ENCODE data around the gene PRMT7.

The PRMT7 gene

DNA sequence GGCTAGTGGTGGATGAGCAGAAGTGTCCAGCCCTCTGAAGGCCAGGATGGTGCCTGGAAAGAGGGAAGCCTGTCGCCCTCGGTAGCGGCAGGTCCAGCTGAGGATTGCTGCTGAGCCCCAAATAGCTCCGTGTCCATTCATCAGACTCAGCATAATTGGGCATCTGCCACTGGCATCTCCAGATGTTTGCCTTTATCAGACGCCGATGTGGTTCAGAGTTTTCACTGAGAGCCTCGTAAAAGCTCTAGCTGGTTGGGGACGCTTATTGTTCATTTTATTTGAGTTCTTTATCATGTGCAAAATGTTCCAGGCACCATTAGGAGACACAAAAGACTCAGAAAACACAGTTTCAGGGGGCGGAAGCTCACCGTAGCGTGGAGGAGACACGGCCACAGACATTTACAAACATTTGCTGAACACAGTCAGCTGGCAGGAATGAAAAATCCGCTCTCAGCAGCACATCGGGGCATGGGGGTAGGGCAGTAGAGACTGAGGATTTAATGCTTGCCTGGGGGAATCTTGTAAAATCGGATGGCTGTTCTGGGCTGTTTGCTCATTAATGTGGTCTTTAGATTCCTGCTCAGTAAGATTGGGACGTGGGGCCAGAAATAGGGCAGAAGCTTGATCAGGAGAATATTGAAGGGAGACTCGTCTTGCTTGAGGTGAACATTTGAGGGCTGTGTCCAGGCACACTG lies 95.8 kb downstream of the PRMT7 start:
- TF ChIP-seq, protein P1, sequence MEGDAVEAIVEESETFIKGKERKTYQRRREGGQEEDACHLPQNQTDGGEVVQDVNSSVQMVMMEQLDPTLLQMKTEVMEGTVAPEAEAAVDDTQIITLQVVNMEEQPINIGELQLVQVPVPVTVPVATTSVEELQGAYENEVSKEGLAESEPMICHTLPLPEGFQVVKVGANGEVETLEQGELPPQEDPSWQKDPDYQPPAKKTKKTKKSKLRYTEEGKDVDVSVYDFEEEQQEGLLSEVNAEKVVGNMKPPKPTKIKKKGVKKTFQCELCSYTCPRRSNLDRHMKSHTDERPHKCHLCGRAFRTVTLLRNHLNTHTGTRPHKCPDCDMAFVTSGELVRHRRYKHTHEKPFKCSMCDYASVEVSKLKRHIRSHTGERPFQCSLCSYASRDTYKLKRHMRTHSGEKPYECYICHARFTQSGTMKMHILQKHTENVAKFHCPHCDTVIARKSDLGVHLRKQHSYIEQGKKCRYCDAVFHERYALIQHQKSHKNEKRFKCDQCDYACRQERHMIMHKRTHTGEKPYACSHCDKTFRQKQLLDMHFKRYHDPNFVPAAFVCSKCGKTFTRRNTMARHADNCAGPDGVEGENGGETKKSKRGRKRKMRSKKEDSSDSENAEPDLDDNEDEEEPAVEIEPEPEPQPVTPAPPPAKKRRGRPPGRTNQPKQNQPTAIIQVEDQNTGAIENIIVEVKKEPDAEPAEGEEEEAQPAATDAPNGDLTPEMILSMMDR (IDR thresholded peaks at IDR 0.05) = no peak
- H3K27me3 Mint-ChIP-seq (ENCODE audit: low read depth, poor library complexity) = peaks cover 15% of the 10 kb centered on the region
- peak overlapping the region; percentile 52 for H3K27ac Mint-ChIP-seq
- H3K36me3 Mint-ChIP-seq (ENCODE audit: low read depth) = no peaks in the 10 kb centered on the region
- no peaks in the 10 kb centered on the region for H3K9me3 Mint-ChIP-seq
- no peak for DNase-seq
- H3K4me1 Mint-ChIP-seq = peaks cover 17% of the 10 kb centered on the region
- no peak overlapping the region for H3K4me3 Mint-ChIP-seq

Measured in nephron progenitor cell (in vitro differentiated cells).